Measurements from ENCODE around the gene FBLN2.

The FBLN2 gene

DNA sequence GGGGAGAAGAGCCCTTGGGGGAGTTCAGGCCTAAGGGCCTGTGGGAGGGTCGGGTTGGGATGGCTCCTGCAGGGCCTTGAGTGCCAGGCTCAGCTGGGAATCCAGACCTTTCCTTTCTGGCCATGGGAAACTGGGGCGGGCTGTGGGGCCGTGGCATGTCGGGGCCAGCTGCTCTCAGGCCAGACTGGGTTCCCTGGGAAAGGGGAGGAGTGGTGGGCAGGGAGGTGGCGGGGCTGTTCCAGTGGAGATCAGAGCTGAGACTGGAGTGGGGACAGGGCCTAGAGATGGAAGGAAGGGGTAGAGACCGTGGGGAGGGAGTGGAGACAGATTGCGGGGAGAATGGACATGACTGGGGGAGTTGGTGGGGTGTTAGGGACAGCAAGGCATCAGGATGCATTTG lies 20.3 kb downstream of the FBLN2 start:
- no peak for DNase-seq

DNA sequence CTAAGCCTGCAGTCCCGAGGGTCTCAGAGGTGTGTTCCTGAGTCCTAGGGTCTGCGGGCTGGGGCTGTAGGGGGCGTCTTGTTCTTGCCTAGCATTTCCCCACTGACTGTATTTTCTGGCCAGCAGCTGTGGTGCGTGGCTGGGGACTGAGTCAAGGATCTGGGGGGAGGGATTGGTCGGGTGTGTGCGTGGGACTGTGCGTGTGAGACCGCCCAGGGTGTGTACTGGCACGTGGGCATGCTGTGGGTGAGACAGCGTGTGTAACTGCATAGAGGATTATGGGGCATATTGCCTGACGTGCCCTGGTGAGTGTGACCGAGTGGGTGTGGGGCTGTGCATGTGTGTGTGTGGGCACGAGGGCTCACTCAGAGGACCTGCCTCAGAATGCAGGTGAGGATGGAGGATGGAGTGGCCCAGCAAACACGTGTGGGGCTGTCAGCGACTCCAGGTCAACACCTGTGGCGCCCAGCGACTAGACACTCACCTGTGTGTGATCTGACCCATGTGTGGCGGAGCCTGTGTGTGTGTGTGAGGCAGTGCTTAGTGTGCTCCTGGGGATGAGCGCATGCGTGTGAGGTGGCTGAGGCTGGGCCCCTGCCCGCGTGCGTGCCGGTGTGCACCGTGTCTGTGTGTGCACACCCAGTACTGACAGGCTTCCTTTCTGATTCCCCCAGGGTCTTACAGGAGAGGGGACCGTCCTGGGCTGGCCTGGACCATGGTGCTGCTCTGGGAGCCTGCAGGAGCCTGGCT lies 20.9 kb downstream of the FBLN2 start:
- no peak for DNase-seq

DNA sequence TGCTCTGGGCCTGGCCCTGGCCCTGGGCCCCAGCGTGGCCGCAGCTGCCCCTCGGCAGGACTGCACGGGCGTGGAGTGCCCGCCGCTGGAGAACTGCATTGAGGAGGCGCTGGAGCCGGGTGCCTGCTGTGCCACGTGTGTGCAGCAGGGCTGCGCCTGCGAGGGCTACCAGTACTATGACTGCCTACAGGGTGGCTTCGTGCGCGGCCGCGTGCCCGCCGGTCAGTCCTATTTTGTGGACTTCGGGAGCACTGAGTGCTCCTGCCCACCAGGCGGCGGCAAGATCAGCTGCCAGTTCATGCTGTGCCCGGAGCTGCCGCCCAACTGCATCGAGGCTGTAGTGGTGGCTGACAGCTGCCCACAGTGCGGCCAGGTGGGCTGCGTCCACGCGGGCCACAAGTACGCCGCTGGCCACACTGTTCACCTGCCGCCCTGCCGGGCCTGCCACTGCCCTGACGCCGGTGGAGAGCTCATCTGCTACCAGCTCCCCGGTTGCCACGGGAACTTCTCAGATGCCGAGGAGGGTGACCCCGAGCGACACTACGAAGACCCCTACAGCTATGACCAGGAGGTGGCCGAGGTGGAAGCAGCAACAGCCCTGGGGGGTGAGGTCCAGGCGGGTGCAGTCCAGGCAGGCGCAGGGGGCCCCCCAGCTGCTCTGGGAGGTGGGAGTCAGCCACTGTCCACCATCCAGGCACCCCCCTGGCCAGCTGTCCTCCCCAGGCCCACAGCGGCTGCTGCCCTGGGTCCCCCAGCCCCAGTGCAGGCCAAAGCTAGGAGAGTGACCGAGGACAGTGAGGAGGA lies 21.7 kb downstream of the FBLN2 start:
- DNase-seq: no peak

DNA sequence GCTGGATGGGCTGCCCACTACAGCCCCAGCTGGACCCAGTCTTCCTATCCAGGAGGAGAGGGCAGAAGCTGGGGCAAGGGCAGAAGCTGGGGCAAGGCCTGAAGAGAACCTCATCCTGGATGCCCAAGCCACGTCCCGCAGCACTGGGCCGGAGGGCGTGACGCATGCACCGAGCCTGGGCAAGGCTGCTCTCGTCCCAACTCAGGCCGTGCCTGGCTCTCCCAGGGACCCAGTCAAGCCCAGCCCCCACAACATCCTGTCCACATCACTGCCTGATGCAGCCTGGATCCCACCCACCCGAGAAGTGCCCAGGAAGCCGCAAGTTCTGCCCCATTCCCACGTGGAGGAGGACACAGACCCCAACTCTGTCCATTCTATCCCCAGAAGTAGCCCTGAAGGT lies 22.3 kb downstream of the FBLN2 start:
- DNase-seq: no peak

DNA sequence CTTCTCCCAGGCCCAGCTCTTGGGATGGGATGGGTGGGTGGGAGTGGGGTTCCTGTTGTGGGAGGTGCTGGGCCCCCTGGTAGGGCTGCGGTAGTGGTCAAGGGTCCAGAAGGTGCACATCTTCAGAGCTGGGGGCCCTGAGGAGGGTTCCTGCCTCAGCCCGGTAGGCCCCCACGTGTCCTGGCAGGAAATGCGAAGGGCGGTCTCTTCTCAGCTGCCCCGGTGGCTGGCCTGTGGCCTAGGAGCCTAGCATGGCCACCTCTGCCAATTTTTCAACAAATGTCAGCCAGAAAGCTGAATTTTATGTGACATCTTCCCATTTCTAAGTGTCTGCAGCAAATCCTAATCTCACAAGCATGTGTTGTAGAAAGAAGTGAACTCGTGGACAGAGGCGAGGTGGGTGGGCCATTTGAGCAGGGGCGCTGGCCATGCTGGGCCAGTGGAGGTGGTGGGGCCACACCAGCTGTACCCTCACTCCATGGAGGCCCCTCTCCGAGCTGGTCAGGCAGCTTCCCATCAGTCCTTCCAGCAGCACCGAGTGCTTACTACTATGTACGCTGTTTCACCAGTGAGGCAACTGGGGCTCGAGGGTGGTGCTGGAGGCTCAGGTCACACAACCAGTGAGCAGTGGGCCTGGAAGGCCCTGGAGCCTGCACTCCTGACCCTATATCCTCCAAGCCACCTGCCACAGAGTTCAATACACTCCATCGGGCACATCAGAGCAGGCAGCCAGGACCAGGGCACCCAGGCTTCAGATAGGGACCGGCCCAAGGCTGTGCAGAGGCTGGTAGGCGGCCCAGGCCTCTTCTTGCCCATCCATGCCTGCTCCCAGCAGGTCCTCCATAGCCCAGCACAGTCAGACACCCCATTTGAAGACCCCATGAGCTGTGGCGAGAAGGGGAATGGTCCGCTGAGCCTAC lies 23.2 kb downstream of the FBLN2 start:
- DNase-seq: no peak

DNA sequence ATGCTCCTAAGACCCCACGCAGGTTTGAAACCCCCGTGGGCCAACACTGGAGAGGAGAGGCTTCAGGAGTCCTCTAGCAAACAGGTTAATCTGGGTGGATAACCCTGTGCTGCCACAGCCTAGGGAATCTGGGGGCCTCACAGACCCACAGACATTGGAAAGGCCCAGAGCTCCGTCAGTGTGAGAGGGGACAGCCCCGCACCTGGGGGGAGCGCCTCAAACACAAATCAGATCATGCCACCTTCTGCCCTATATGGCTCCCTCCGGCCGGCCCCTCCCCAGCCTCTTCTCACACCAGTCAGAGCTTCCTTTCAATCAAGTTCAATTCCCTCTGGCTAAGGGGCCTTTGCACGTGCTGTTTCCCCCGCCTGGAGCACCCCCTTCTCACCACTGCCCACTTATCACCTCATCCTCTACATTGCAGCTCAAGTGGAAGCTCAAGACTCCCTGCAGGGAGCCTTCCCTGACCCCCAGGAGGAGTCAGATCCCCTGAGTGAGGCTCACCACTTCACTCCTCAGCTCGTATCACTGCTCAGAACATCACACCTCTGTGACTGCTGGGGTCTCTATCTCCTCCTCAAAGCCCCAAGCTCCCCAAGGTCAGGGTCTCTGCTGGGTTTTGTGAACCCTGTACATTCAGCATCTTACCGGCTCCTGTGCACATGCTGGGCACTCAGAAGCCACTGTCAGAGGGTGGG lies 24.1 kb downstream of the FBLN2 start:
- DNase-seq: no peak

DNA sequence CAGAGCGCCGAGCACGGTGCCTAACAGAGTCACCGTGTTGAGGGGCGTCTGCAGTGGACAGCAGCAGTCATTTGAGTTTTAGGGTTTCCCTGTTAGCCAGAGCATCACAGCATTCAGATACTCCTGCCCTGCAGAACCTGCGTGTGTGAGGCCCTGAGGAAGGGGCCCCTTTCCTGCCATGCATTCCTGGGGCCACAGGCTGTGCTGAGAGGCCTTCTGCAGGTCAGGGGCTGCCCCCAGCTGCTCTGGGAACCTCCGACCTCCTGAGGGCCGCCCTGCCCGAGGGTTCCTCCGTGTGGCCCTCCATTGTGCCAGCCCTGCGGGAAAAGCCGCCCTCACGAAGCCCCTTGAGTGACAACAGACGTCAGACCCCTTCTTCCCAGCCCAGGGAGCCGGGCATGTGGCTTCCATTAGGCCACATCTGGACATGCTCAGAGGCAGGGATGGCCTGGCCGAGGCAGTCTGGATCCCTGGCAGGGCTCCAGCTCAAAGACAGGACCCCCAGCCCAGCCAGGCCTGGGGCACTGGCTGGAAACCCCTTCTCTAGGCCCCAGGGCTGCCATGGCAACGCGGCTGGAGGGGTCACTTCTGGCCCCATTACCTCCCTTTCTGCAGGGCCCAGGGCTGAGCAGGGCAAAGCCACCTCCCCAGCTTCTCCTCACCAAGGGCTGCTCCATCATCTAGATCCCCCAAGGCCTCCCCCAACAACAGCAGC lies 25.3 kb downstream of the FBLN2 start:
- DNase-seq: no peak

DNA sequence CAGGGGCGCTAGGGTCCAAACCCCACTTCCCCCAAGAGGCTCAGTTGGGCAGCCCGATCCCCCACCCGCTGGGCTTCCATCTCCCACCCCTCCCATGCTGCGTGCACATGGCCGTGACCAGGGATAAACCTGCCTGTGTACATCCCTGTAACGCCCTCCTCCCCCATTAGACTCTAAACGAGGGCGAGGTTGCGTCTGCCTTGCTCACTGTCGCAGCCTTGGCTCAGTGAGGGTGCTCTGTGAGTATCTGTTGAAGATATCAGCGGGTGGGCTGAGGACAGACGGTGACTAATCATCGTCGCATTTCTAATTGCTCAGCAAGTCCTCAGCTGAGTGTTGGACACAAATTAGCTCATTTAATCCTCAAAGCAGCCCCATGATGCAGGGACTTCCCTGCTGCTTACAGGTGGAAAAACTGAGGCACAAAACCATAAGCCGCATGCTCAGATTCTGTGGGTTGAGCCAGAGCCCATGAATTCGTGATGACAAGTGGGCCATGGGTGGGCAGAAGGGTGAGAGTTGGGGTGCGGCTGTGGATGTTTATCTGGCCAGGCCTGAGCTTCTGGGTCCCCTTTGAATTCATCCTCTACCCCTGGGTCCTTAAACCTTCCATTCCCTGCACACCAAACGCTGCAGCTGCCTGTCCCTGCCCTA lies 26.0 kb downstream of the FBLN2 start:
- no peak for DNase-seq

DNA sequence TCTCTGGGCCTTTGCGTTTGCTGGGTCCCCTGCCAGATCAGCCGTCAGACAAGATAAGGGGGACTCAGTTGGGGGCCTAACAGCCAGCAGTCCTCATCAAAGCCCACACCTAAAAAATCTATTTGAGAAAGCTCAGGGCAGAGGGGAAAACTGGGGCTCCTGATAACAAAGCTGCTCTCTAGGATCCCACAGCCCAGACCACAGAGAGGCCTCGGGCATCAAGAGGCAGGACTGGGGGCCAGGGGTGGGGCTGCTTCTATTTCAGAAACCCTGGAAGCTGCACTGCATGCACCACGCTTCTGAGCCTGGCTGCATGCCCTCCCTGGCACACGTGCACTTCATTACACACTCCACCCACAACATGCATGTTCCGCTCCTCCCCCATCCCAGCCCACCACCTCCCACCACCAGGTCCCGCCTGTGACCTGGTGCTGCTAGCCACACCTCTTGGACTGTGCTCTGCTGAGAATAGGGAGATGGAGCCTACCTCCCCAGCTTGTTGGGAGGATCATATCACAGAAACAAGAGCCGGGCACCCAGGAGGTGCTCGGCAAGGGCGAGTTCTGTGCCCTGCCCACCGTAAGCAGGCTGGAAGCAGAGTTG lies 26.6 kb downstream of the FBLN2 start:
- DNase-seq: no peak

DNA sequence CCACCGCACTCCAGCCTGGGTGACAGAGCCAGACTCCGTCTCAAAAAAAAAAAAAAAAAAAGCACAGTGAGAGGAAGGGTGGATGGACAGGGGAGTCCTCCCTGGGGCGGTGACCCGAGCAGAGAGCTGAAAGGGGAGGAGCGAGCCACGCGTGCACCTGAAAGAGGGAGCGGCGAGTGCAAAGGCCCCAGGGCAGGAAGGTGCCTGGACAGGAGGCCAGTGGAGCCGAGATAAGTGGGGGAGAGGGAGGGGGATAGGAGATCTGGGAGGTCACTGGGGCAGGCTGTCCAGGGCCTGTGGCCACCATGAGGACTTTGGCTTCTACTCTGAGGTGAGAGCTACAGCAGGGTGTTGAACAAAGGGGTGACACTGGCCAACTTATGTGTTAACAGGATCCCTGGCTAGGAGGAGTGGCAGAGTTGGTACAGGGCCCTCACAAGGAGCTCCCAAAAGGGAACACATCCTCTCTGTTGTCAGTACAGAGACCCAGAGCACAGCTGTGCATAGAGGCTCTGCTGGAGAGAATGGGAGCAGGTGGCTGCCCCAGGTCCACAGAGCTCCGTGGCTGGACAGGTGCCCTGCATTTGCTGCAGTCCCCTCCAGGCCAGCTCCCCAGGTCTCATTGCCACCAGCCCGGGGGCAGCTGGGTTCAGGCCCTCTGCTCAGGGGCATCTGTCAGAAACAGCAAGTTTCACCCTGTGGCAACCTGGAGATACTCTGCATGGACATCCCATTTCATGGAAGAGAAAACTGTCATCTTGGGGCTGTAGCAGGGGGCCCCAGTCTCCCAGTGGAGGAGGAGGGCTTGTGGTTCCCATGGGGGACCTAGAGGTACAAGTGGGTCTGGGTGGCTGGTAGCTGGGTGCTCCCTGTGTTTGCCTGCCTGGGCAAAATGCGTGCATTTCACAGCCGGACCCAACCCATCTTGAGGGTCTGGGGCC lies 28.5 kb downstream of the FBLN2 start:
- no peak for DNase-seq

DNA sequence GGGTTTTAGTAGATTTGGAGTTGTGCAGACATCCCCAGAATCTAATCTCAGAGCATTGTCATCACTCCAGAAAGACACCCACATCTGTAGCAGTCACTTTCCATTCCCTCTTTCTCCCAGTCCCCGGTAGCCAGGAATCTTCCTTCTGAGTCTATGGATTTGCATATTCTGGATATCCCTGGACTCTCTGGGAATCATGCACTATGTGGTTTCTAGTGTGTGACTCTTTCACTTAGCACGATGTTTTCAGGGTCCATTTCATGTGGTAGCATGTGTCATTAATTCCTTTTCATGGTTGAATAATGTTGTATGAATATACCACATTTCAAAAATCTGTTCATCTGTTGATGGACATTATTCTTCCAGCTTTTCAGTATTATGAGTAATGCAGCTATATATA lies 29.3 kb downstream of the FBLN2 start:
- DNase-seq: no peak

DNA sequence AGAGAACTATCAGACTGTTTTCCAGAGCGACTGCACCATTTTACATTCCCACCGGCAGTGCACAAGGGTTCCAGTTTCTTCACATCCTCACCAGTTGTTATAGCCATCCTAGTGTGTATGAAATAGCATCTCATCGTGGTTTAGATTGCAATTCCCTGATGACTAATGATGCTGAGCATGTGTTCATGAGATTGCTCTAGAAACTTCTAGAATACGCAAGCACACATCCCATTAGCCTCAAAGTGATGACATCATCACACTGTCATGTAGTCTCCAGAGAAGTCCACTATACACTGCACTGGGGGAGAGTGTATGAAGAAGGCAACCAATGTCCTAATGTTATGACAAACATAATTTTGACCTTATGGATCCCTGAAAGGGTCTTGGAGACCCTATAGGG lies 30.1 kb downstream of the FBLN2 start:
- DNase-seq: no peak

DNA sequence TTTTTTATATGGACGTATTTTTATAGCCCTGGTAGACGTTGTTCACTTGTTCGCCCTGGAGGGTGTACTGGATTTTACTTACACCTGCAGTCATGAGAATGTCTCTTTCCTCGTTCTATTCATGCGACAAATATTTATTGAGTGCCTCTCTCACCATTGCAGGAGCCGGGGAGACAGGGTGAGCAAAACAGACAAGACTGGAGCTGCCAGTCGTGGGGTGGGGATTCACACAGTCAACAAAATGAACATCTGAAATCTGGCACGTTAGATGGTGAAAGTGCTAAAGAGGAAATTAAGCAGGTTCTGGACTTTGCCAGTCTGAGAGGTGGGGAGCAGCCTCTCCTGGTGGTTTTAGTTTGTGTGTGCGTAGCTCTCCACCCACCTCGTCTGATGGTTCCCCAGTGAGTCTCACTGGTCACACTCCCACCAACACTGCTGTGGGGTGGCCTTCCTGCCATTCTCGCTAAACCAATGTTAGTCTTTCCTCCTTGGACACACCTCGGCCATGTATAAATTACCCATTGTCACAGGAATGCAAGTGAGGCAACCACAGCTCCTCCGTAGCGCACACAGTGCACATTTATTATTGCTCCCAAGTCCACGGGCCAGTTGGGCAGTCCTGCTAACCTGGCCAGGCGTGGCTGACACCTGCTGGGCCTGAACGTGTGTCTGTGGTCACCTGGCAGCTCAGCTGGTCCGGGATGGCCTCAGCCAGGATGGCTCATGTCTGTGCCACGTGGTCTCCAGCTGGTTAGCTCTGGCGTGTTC lies 31.5 kb downstream of the FBLN2 start:
- no peak for DNase-seq

DNA sequence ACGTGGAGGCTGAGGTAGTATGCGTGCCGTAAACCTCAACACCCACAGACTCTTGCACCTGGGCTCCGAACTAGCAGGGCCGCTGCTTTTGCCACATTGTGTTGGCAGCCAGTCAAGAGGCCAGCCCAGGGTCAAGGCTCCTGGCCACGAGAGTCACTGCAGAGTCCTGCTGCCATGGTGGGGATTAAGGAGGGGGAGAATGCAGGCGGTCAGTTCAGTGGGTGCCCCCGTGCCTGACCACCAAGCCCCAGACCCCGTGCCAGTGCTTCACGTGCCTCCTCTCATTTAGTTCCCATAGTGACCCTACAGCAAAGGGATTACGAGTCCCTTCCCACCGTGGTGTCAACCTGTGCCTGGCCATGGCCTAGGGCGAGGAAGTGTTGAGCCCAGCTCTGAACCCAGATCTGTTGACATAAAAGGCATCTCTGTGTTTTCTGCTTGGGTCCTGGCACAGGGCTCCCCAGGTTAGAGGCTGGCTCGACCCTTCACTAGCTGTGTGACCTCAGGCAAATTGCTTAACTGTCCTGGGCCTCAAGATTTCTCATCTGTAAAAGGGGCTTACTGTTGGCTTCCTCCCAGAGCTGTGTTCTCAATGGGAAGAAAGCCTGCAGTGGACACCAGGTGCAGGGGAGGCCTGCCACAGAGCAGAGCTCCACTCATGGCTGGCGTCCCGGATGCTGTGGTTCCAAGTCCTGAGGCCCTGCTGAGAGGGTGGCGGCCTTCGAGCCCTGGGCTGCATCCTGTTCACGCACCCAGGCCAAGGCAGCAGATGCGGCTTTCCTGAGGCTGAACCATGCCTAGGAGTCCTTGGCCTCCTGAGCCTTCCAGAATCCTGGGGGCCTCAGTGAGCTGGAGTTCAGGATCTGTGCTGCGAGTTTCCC lies 32.8 kb downstream of the FBLN2 start:
- no peak for DNase-seq

DNA sequence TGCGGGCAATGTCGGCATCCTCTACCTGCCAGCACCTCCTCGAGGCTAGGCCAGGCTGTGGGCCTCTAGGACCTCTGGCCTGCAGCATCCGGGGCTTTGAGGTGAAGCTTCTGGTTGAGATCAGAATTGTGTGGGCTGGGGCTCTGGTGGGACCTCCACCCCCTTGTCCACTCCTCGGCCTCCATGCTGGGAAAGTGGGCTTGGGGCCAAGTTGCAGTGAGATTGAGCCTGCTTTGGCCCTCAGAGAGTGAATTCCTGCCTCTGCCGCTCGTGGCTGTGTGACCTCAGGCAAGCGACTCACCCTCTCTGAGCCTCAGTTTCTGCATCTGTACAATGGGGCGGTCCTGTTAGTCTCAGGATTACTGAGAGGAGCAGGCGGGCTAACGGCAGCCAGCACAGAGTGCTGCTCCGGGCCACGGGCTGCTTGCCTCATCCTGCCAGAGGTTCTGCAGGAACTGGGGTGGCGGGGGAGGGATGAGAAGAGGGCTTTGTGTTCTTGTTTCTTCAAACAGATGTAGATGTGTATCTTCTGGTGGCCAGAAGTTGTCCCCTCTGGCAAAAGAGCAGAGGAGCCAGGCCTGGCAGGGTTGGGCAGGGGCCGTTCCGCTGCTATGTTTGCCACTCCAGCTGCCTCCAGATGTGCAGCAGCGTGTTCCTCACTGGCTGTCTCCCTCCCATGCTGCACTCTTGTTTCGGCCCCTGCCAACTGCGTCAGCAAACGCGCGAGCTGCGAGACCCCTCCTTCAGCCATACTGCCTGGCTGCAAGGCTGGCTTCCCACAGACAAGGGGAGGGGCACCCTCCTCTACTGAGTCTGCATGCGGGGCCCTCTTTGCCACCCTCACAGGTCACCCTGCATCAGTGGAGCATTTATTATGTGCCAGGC lies 33.7 kb downstream of the FBLN2 start:
- DNase-seq: no peak

DNA sequence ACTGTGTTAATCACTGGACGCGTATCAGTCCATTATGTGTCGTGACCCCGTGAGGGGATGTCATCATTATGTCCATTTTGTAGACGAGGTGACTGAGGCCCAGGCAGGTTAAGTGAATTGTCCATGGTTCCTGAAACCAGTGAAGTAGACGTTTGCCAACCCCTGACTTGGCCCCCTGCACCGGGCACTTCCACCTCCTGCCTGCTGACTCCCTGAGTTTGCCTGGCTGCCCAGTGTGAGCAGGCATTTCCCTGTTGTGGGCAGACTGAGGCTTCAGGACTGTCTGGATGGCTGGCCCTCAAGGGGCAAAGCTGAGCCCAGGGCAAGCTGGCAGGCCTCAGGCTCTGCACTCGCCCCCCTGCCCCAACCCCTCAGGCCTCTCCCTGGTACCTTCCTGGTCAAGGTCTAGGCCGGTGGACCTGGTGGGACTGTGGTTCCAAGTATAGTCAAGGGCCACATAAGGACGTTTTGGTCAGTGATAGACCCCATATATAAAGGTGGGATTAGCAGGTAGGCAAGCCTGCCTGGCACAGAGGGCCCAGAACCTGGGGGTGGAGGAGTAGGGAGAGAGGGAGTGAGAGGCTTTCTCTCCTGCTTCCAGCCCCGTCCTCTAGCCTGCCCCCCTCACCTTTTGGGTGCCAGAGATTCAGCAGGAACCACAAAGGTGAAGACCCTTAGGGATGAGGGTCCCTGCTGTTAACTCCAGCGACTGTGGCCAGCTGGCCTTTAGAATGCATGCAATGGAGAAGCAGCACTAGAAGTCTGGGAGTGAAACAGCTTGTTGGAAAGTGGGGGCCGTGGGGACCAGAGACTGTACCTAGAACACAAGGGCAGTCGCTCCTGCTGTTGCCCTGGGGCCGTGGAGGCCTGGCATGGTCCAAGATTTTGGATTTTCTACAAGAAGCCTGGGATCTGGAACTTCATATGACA lies 34.6 kb downstream of the FBLN2 start:
- DNase-seq: no peak
